Measurements from ENCODE around the gene FERMT1. TPM values are rescaled to one million over a fixed set of nuclear protein-coding genes. Genes with fewer than 3 reads are reported as not detected.

Gene FERMT1
- total RNA-seq, 2 experiments from 2014 or later = 0.12 to 0.14 TPM

DNA sequence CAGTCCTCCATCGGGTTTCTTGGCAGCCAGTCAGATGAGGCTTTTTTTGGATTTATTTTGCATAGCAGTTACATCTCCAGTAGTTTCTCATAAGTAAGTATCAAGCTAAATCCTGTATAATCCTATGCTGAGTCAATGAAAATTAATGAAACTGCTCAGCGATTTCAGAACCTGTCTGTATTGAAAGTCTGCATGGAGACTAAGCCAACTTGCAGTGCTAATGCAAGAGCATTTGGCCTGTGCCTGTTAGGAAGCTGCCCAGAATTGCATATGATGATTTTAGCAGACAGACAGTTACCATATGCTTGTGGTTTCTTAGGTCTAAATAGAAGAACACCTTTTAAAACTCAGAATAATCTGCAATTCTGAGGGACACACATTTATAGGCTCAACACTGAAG lies 43.8 kb downstream of the FERMT1 start:
- intact Hi-C loops (cut with micrococcal nuclease) = loop anchor here (5.0 kb wide), 2 partner anchors 127 to 272 kb away; partner anchors contain the start of genes MCM8 and TRMT6
- H3K4me3 Mint-ChIP-seq = no peak overlapping the region
- CTCF ChIA-PET = interaction anchor here (0.7 to 2.4 kb wide), 4 partner anchors 8 to 650 kb away, joined by 3 to 17 read pairs (median 4); no protein-coding TSS in a partner anchor

DNA sequence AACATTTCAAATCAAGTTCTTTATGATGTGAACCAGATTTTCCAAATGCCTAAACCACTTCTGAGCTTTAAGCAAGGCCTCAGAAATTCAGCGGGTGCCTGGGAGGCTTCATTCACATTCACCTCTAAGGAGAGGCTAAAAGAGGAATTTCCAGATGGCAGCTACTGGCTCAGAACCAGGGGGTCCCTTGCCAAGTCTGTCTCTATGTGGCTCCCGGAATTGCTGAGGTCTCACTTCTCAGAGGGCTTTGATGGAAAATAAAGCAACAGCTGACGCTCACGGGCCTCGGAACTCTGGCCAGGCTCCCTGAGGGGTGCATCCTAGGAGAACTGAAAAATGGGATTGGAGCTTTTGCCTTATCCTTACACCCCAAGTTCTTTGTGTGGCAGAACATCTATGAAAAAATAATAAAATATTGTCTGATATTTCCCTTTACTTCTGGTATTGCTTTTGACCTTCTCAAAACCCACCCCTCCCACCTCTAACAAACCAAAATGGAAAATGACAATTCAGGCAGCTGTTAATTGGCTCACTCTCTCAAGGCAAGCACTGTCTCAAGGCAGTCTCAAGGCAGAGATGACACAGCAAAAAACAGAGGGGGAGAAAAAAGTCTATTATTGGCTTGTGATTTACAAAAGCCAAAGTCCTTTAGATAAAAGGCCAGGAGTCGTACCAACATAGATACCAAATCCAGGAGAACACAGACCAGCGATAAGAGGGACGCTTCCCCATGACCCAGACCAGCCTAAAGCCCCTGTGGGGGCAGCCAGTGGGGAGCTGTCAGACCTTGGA lies 47.2 kb downstream of the FERMT1 start:
- CTCF ChIA-PET = interaction anchor here (0.6 to 1.9 kb wide), 5 partner anchors 52 to 546 kb away, joined by 3 to 7 read pairs (median 4); no protein-coding TSS in a partner anchor
- intact Hi-C loops (cut with micrococcal nuclease) = loop anchor here (2.0 to 5.0 kb wide), 3 partner anchors 123 to 287 kb away; partner anchors contain the start of genes MCM8 and TRMT6

More for the DNA sequence above, 43.8 kb downstream of the FERMT1 start:
- no peaks in the 10 kb centered on the region for H3K36me3 Mint-ChIP-seq (ENCODE audit: low read depth)
- peaks cover 1% of the 10 kb centered on the region for H3K4me1 Mint-ChIP-seq (ENCODE audit: low read depth)
- peaks cover 1% of the 10 kb centered on the region for H3K27me3 Mint-ChIP-seq (ENCODE audit: low read depth)
- no peak for DNase-seq
- no peak overlapping the region for H3K27ac Mint-ChIP-seq
- no peaks in the 10 kb centered on the region for H3K9me3 Mint-ChIP-seq

GRCh38 chr20:6074784-6075183 lies 48.0 kb downstream of the FERMT1 start:
- no peaks in the 10 kb centered on the region for H3K9me3 Mint-ChIP-seq
- no peaks in the 10 kb centered on the region for H3K36me3 Mint-ChIP-seq (ENCODE audit: low read depth)
- DNase-seq = no peak
- no peak overlapping the region for H3K27ac Mint-ChIP-seq
- no peaks in the 10 kb centered on the region for H3K27me3 Mint-ChIP-seq (ENCODE audit: low read depth)
- no peak overlapping the region for H3K4me3 Mint-ChIP-seq
- CTCF ChIA-PET = interaction anchor here (0.6 to 1.9 kb wide), 3 partner anchors 66 to 219 kb away, joined by 3 to 4 read pairs (median 4); no protein-coding TSS in a partner anchor
- intact Hi-C loops (cut with micrococcal nuclease) = loop anchor here (5.0 kb wide), 2 partner anchors 122 to 267 kb away; partner anchors contain the start of genes MCM8 and TRMT6
- H3K4me1 Mint-ChIP-seq (ENCODE audit: low read depth) = peaks cover 2% of the 10 kb centered on the region

More for the DNA sequence above, 47.2 kb downstream of the FERMT1 start:
- H3K27me3 Mint-ChIP-seq (ENCODE audit: low read depth) = no peaks in the 10 kb centered on the region
- DNase-seq = no peak
- no peaks in the 10 kb centered on the region for H3K9me3 Mint-ChIP-seq
- no peak overlapping the region for H3K27ac Mint-ChIP-seq
- H3K36me3 Mint-ChIP-seq (ENCODE audit: low read depth) = no peaks in the 10 kb centered on the region
- no peak overlapping the region for H3K4me3 Mint-ChIP-seq
- H3K4me1 Mint-ChIP-seq (ENCODE audit: low read depth) = peaks cover 2% of the 10 kb centered on the region

- CTCF ChIA-PET = interaction anchor here (1.0 to 1.9 kb wide), 5 partner anchors 15 to 546 kb away, joined by 3 to 4 read pairs (median 4); no protein-coding TSS in a partner anchor
Observed at GRCh38 chr20:6074145-6074561, 48.7 kb downstream of the FERMT1 start.

DNA sequence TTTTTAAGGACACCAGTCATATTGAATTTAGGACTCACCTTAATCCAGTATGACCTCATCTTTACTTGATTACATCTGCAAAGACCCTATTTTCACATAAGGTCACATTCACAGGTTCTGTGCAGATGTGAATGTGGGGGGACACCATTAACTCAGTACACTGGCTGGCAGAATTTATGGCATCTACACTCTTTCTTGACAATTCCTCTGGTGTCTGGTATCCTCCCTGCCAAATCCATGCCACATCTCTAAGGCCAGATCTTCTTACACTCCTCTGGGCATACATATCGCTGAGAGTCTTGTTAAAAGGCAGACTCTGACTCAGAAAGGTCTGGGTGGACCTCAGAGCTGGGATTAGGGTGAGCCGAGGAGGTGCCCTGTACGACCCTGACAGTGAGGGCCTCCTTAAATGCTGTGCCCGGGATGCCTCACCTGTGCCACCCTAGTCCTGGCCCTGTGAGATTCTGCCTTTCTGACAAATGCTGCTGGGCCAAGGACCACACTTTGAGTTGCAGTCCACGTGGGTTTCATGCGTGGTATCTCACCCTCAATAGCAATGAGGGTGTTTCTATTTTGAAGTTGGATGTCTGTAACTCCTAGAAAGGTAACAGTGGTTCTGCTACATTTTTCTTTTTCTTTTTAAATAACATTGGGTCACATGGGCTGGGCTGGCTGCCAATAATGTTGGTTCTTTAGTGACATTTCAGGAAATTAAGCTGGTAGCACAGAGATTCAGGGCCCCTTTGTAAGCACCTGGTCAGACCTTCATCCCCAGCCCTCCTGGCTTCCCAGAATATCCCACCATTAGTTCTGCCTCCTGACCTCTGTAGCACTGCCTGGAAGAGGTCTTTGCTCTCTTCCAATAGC lies 51.8 kb downstream of the FERMT1 start:
- no peak overlapping the region for H3K27ac Mint-ChIP-seq
- no peaks in the 10 kb centered on the region for H3K27me3 Mint-ChIP-seq (ENCODE audit: low read depth)
- no peak for DNase-seq
- peaks cover 2% of the 10 kb centered on the region for H3K4me1 Mint-ChIP-seq (ENCODE audit: low read depth)
- CTCF ChIA-PET = no interaction called here
- H3K9me3 Mint-ChIP-seq = no peaks in the 10 kb centered on the region
- no peaks in the 10 kb centered on the region for H3K36me3 Mint-ChIP-seq (ENCODE audit: low read depth)
- intact Hi-C loops (cut with micrococcal nuclease) = no loop called here
- H3K4me3 Mint-ChIP-seq = no peak overlapping the region

More at GRCh38 chr20:6074145-6074561, 48.7 kb downstream of the FERMT1 start:
- DNase-seq = peak; percentile 9
- no peaks in the 10 kb centered on the region for H3K36me3 Mint-ChIP-seq (ENCODE audit: low read depth)
- no peak overlapping the region for H3K4me3 Mint-ChIP-seq
- H3K9me3 Mint-ChIP-seq = no peaks in the 10 kb centered on the region
- H3K4me1 Mint-ChIP-seq (ENCODE audit: low read depth) = peaks cover 2% of the 10 kb centered on the region
- no peaks in the 10 kb centered on the region for H3K27me3 Mint-ChIP-seq (ENCODE audit: low read depth)
- no peak overlapping the region for H3K27ac Mint-ChIP-seq
- intact Hi-C loops (cut with micrococcal nuclease) = no loop called here

DNA sequence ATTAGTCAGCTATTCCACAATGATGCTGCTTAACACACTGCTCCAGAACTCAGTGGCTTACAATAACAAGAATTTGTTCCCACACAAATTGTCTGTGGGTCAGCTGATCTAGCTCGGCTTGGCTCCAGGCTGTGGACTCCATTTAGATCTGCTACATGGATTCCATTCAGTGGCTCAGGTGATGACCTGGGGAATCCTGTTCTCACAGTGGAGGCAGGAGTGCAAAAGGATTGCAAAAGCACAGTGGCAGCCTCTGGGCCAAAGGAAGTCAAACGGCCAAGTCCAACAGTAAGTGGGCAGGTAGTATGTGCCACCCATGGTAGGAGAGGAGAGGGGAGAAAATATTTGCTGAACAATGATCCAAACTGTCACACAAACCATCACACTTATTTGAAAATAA lies 53.2 kb downstream of the FERMT1 start:
- H3K36me3 Mint-ChIP-seq (ENCODE audit: low read depth) = no peaks in the 10 kb centered on the region
- DNase-seq = no peak
- H3K27me3 Mint-ChIP-seq (ENCODE audit: low read depth) = no peaks in the 10 kb centered on the region
- intact Hi-C loops (cut with micrococcal nuclease) = no loop called here
- CTCF ChIA-PET = interaction anchor here (1.4 kb wide), 1 partner anchor 541 kb away, joined by 3 read pairs; no protein-coding TSS in a partner anchor
- H3K27ac Mint-ChIP-seq = no peak overlapping the region
- H3K9me3 Mint-ChIP-seq = no peaks in the 10 kb centered on the region
- H3K4me3 Mint-ChIP-seq = no peak overlapping the region
- H3K4me1 Mint-ChIP-seq (ENCODE audit: low read depth) = peaks cover 2% of the 10 kb centered on the region

DNA sequence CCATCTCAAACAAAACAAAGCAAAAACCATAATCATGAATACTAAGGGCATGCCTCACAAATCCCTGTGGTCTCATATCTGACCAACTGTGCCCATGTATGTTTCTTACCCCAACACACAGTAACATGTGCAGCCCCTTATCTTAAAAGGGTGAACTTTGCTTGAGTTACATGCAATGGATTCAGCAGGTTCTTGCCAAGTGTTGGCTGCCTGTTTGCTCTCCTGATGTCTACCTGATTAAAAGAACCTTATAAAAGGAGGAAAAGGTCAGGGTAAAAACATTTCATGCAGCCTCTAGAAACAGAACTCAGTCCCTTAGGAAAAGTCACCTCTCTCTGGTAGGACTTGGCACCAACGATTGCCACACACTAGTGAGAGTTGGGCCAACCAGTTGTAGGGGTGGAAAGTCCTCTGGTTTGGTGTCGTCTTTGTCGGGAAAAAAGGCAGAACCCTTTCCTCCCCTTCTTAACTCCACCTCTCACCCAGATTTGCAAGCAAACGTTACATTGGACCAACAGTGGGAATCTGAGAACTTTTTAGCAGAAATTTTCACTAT lies 55.0 kb downstream of the FERMT1 start:
- H3K9me3 Mint-ChIP-seq = no peaks in the 10 kb centered on the region
- no peak overlapping the region for H3K27ac Mint-ChIP-seq
- no peak overlapping the region for H3K4me3 Mint-ChIP-seq
- no peaks in the 10 kb centered on the region for H3K27me3 Mint-ChIP-seq (ENCODE audit: low read depth)
- no peaks in the 10 kb centered on the region for H3K4me1 Mint-ChIP-seq (ENCODE audit: low read depth)
- intact Hi-C loops (cut with micrococcal nuclease) = no loop called here
- H3K36me3 Mint-ChIP-seq (ENCODE audit: low read depth) = no peaks in the 10 kb centered on the region
- DNase-seq = no peak
- CTCF ChIA-PET = interaction anchor here (1.1 kb wide), 1 partner anchor 539 kb away, joined by 3 read pairs; no protein-coding TSS in a partner anchor

- no peaks in the 10 kb centered on the region for H3K4me1 Mint-ChIP-seq (ENCODE audit: low read depth)
Observed at GRCh38 chr20:6066582-6066981, 56.2 kb downstream of the FERMT1 start.

GRCh38 chr20:6061544-6061943 lies 61.3 kb downstream of the FERMT1 start:
- no peaks in the 10 kb centered on the region for H3K9me3 Mint-ChIP-seq
- H3K4me1 Mint-ChIP-seq (ENCODE audit: low read depth) = no peaks in the 10 kb centered on the region
- CTCF ChIA-PET = interaction anchor here (1.2 kb wide), 1 partner anchor 51 kb away, joined by 3 read pairs; no protein-coding TSS in a partner anchor
- H3K36me3 Mint-ChIP-seq (ENCODE audit: low read depth) = no peaks in the 10 kb centered on the region
- intact Hi-C loops (cut with micrococcal nuclease) = no loop called here
- DNase-seq = no peak
- no peak overlapping the region for H3K27ac Mint-ChIP-seq
- no peaks in the 10 kb centered on the region for H3K27me3 Mint-ChIP-seq (ENCODE audit: low read depth)
- no peak overlapping the region for H3K4me3 Mint-ChIP-seq

More at GRCh38 chr20:6066582-6066981, 56.2 kb downstream of the FERMT1 start:
- CTCF ChIA-PET = no interaction called here
- intact Hi-C loops (cut with micrococcal nuclease) = no loop called here
- Mint-ChIP-seq H3K36me3 (ENCODE audit: low read depth) (no peaks in the 10 kb centered on the region), H3K4me3 (no peak overlapping the region), H3K9me3 (no peaks in the 10 kb centered on the region), H3K27me3 (ENCODE audit: low read depth) (no peaks in the 10 kb centered on the region), H3K27ac (no peak overlapping the region)
- DNase-seq = no peak

DNA sequence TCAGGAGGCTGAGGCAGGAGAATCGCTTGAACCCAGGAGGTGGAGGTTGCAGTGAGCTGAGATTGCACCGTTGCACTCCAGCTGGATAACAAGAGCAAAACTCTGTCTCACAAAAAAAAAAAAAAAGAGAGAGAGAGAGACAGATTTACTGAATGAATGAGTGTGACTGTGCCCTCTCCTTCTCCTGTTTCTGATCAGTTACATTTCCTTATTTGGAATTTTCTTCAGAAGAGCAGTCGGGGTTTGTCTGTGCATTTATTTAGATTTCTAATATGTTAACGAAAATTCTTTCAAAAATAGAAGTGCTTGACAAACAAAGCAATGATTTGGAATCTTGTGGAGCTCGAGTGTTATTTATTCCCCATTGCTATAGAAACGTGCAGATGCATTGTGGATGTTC lies 62.6 kb downstream of the FERMT1 start:
- no peak for DNase-seq
- no peak overlapping the region for H3K27ac Mint-ChIP-seq
- H3K4me1 Mint-ChIP-seq (ENCODE audit: low read depth) = no peaks in the 10 kb centered on the region
- no peaks in the 10 kb centered on the region for H3K27me3 Mint-ChIP-seq (ENCODE audit: low read depth)
- intact Hi-C loops (cut with micrococcal nuclease) = no loop called here
- H3K36me3 Mint-ChIP-seq (ENCODE audit: low read depth) = no peaks in the 10 kb centered on the region
- CTCF ChIA-PET = interaction anchor here (0.6 kb wide), 1 partner anchor 272 kb away, joined by 4 read pairs; no protein-coding TSS in a partner anchor
- H3K4me3 Mint-ChIP-seq = no peak overlapping the region
- H3K9me3 Mint-ChIP-seq = no peaks in the 10 kb centered on the region

GRCh38 chr20:6058684-6059295 lies 64.0 kb downstream of the FERMT1 start:
- Mint-ChIP-seq H3K4me1 (ENCODE audit: low read depth) (no peaks in the 10 kb centered on the region), H3K36me3 (ENCODE audit: low read depth) (no peaks in the 10 kb centered on the region), H3K9me3 (no peaks in the 10 kb centered on the region), H3K27ac (no peak overlapping the region), H3K4me3 (no peak overlapping the region), H3K27me3 (ENCODE audit: low read depth) (peaks cover 2% of the 10 kb centered on the region)
- intact Hi-C loops (cut with micrococcal nuclease) = no loop called here
- DNase-seq = no peak
- CTCF ChIA-PET = no interaction called here
